PC-3 (cell line): ENCODE measurements around the gene DCHS2. TPM values are rescaled to one million over a fixed set of nuclear protein-coding genes. Genes with fewer than 3 reads are reported as not detected.

ENCODE experiments used
- ATAC-seq: fragments of 200-7000 bp; cut with Tn5 transposase; 2 replicates; pipeline ENCODE4 v1.9.1; 2020; ENCODE audit warnings: mild to moderate bottlenecking, moderate library complexity
- BruUV-seq: library from RNA; stranded (reverse); fragments of 400-500 nt; replicated peaks from 2 replicates; lab custom pipeline; 2021; lab: Mats Ljungman, UMichigan
- CTCF ChIA-PET: fragments of 300-600 bp; sonication (Branson Sonifier 250); formaldehyde crosslinking; loops from one replicate; lab custom pipeline; 2022; ENCODE audit warnings: antibody characterized with exemption; lab: Charles Lee
- POLR2A ChIA-PET: fragments of 300-600 bp; sonication (Branson Sonifier 250); formaldehyde crosslinking; loops from one replicate; lab custom pipeline; 2022; ENCODE audit warnings: antibody characterized with exemption; ENCODE audit not compliant: unreplicated experiment; lab: Charles Lee
- DNase-seq: peaks from one replicate; pipeline ENCODE4 v3.0.0-alpha.2; 2015
- H2AFZ ChIP-seq: fragments of 300-600 bp; sonication (generic); 2 replicates; pipeline ENCODE4 v1.6.0; 2016; ENCODE audit warnings: antibody characterized with exemption, low read length
- H3F3A ChIP-seq: fragments of 300-600 bp; sonication (generic); one replicate; pipeline ENCODE4 v1.6.0; 2017; ENCODE audit warnings: antibody characterized with exemption, low read length, control low read depth, mild to moderate bottlenecking; ENCODE audit not compliant: unreplicated experiment
- H3K27ac ChIP-seq: fragments of 300-600 bp; sonication (generic); 2 replicates; pipeline ENCODE4 v1.5.1; 2016; ENCODE audit warnings: mild to moderate bottlenecking, low read length
- H3K27me3 ChIP-seq: fragments of 300-600 bp; sonication (generic); 2 replicates; pipeline ENCODE4 v1.6.1; 2016; ENCODE audit warnings: low read length, mixed read lengths
- H3K36me3 ChIP-seq: fragments of 300-600 bp; sonication (generic); 2 replicates; pipeline ENCODE4 v1.6.1; 2016; ENCODE audit warnings: low read depth, mixed run types, low read length, mixed read lengths
- H3K4me1 ChIP-seq: fragments of 300-600 bp; sonication (generic); 2 replicates; pipeline ENCODE4 v1.5.1; 2016; ENCODE audit warnings: low read length; ENCODE audit not compliant: insufficient read depth
- H3K4me2 ChIP-seq: fragments of 300-600 bp; sonication (generic); 2 replicates; pipeline ENCODE4 v1.6.0; 2016; ENCODE audit warnings: low read length
- H3K4me3 ChIP-seq: fragments of 300-600 bp; sonication (generic); 2 replicates; pipeline ENCODE4 v1.5.1; 2016; ENCODE audit warnings: mild to moderate bottlenecking, low read length, mixed read lengths
- H3K79me2 ChIP-seq: fragments of 300-600 bp; sonication (generic); 2 replicates; pipeline ENCODE4 v1.6.1; 2017; ENCODE audit warnings: low read length, mixed read lengths
- H3K9ac ChIP-seq: fragments of 300-600 bp; sonication (generic); 2 replicates; pipeline ENCODE4 v1.6.0; 2016; ENCODE audit warnings: mild to moderate bottlenecking, low read length
- H3K9me2 ChIP-seq: fragments of 300-600 bp; sonication (generic); replicated peaks from 2 replicates; pipeline ENCODE4 v1.6.1; 2016; ENCODE audit warnings: mixed run types, low read length, mixed read lengths
- H3K9me3 ChIP-seq: fragments of 300-600 bp; sonication (generic); 2 replicates; pipeline ENCODE4 v1.6.1; 2016; ENCODE audit warnings: low read length, mixed read lengths
- H4K20me1 ChIP-seq: fragments of 300-600 bp; sonication (generic); 2 replicates; pipeline ENCODE4 v1.6.1; 2016; ENCODE audit warnings: low read length, mixed read lengths
- EZH2 ChIP-seq: fragments of 300-600 bp; sonication (generic); IDR thresholded peaks from one replicate; pipeline ENCODE4 v1.6.1; 2017; ENCODE audit warnings: antibody characterized with exemption, mild to moderate bottlenecking, low read length; ENCODE audit not compliant: unreplicated experiment
- EZH2phosphoT487 ChIP-seq: fragments of 300-600 bp; sonication (generic); IDR thresholded peaks from 2 replicates; pipeline ENCODE4 v1.6.1; 2018; ENCODE audit warnings: mild to moderate bottlenecking, antibody characterized with exemption, low read length, borderline replicate concordance
- intact Hi-C: fragments of 100-400 bp; cut with micrococcal nuclease; formaldehyde crosslinking; loops from 2 replicates; pipeline ENCODE4 v1.9.0; 2023
- total RNA-seq: library from RNA; depleted of rRNA; stranded (reverse); fragments of >200 nt; gene quantifications from 2 replicates; pipeline ENCODE4 v1.2.3, GENCODE V29; 2014
- TF ChIP-seq, protein P1 (sequence below): fragments of 300-600 bp; sonication (generic); conservative IDR thresholded peaks from 2 replicates; pipeline ENCODE4 v1.5.1; 2017; ENCODE audit warnings: antibody characterized with exemption, low read depth, mild to moderate bottlenecking, low read length

DCHS2 gene
- total RNA-seq, 1 experiment from 2014 or later = 0.22 TPM

GRCh38 chr4:154343651-154344050, 147.9 kb downstream of the DCHS2 start:
- Histone ChIP-seq H3K4me3 (no peak overlapping the region), H3K36me3 (no peaks in the 10 kb centered on the region), H3K79me2 (no peaks in the 10 kb centered on the region), H3K9me3 (no peaks in the 10 kb centered on the region), H2AFZ (no peak overlapping the region), H3K4me2 (no peak overlapping the region), H4K20me1 (no peaks in the 10 kb centered on the region), H3F3A (no peaks in the 10 kb centered on the region), H3K9me2 (no peaks in the 10 kb centered on the region), H3K9ac (no peak overlapping the region), H3K27ac (no peak overlapping the region), H3K27me3 (peaks cover 14% of the 10 kb centered on the region; the same call in 1 of the 2 replicates), H3K4me1 (no peaks in the 10 kb centered on the region)
- ATAC-seq (no peak), DNase-seq (no peak)
- intact Hi-C loops = no loop called here
- POLR2A ChIA-PET = no interaction called here
- BruUV-seq = no TSS peak
- no peak for TF ChIP-seq EZH2
- TF ChIP-seq, protein P1, sequence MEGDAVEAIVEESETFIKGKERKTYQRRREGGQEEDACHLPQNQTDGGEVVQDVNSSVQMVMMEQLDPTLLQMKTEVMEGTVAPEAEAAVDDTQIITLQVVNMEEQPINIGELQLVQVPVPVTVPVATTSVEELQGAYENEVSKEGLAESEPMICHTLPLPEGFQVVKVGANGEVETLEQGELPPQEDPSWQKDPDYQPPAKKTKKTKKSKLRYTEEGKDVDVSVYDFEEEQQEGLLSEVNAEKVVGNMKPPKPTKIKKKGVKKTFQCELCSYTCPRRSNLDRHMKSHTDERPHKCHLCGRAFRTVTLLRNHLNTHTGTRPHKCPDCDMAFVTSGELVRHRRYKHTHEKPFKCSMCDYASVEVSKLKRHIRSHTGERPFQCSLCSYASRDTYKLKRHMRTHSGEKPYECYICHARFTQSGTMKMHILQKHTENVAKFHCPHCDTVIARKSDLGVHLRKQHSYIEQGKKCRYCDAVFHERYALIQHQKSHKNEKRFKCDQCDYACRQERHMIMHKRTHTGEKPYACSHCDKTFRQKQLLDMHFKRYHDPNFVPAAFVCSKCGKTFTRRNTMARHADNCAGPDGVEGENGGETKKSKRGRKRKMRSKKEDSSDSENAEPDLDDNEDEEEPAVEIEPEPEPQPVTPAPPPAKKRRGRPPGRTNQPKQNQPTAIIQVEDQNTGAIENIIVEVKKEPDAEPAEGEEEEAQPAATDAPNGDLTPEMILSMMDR = no peak
- CTCF ChIA-PET = no interaction called here

GRCh38 chr4:154341448-154341847, 150.2 kb downstream of the DCHS2 start:
- H3K4me3 ChIP-seq = no peak overlapping the region
- intact Hi-C loops = no loop called here
- H2AFZ ChIP-seq = no peak overlapping the region
- H3K79me2 ChIP-seq = no peaks in the 10 kb centered on the region
- H4K20me1 ChIP-seq = no peaks in the 10 kb centered on the region
- ATAC-seq (no peak), DNase-seq (no peak)
- H3K9ac ChIP-seq = no peak overlapping the region
- H3F3A ChIP-seq = no peaks in the 10 kb centered on the region
- POLR2A ChIA-PET = no interaction called here
- no peak overlapping the region for H3K27ac ChIP-seq
- no peak overlapping the region for H3K4me2 ChIP-seq
- no peaks in the 10 kb centered on the region for H3K36me3 ChIP-seq
- no peaks in the 10 kb centered on the region for H3K9me3 ChIP-seq
- TF ChIP-seq EZH2 = no peak
- TF ChIP-seq, protein P1 = no peak
- no peak for TF ChIP-seq EZH2phosphoT487
- no peaks in the 10 kb centered on the region for H3K9me2 ChIP-seq
- no TSS peak for BruUV-seq
- H3K27me3 ChIP-seq = peaks cover 7% of the 10 kb centered on the region; the same call in 1 of the 2 replicates
- H3K4me1 ChIP-seq = no peaks in the 10 kb centered on the region
- CTCF ChIA-PET = no interaction called here

- no peaks in the 10 kb centered on the region for H4K20me1 ChIP-seq
- intact Hi-C loops = no loop called here
- H3K4me1 ChIP-seq = no peaks in the 10 kb centered on the region
- no peak for ATAC-seq
- H3K27ac ChIP-seq = no peak overlapping the region
- H3K79me2 ChIP-seq = no peaks in the 10 kb centered on the region
- no peak overlapping the region for H3K4me3 ChIP-seq
- no peaks in the 10 kb centered on the region for H3F3A ChIP-seq
- H3K36me3 ChIP-seq = no peaks in the 10 kb centered on the region
- no peak overlapping the region for H3K9ac ChIP-seq
- H3K27me3 ChIP-seq = peaks cover 22% of the 10 kb centered on the region
- H3K9me3 ChIP-seq = no peaks in the 10 kb centered on the region
- no peak overlapping the region for H3K4me2 ChIP-seq
- BruUV-seq = no TSS peak
- ChIA-PET CTCF (no interaction called here), POLR2A (no interaction called here)
- no peaks in the 10 kb centered on the region for H3K9me2 ChIP-seq
- no peak overlapping the region for H2AFZ ChIP-seq
- TF ChIP-seq EZH2 (no peak), EZH2phosphoT487 (no peak)
- TF ChIP-seq, protein P1 = no peak
- DNase-seq = no peak
These were observed 156.0 kb downstream of the DCHS2 start for GRCh38 chr4:154335588-154335987.
